OCI-LY7 (cell line): ENCODE measurements around the gene ITPRID1. TPM values are rescaled to one million over a fixed set of nuclear protein-coding genes. Genes with fewer than 3 reads are reported as not detected.

ENCODE experiments used
- BruUV-seq: library from RNA; stranded (reverse); fragments of 400-500 nt; replicated peaks from 2 replicates; lab custom pipeline; 2021; lab: Mats Ljungman, UMichigan
- CTCF ChIA-PET: fragments of 300-600 bp; sonication (Branson Sonifier 250); formaldehyde crosslinking; loops from one replicate; lab custom pipeline; 2022; ENCODE audit warnings: antibody characterized with exemption; ENCODE audit not compliant: unreplicated experiment; lab: Charles Lee
- POLR2A ChIA-PET: fragments of 300-600 bp; sonication (Branson Sonifier 250); formaldehyde crosslinking; loops from one replicate; lab custom pipeline; 2022; ENCODE audit warnings: antibody characterized with exemption; lab: Charles Lee
- DNase-seq: peaks from one replicate; pipeline ENCODE4 v3.0.0-alpha.2; 2015; ENCODE audit warnings: low spot score
- H2AFZ ChIP-seq: fragments of 200-600 bp; sonication (generic), shearing (Covaris generic); 2 replicates; pipeline ENCODE4 v1.6.1; 2014; ENCODE audit warnings: mild to moderate bottlenecking, antibody characterized with exemption, low read length, moderate library complexity
- H3K27ac ChIP-seq: fragments of 200-600 bp; sonication (generic); 2 replicates; pipeline ENCODE4 v1.5.1; 2014; ENCODE audit warnings: mixed run types, low read depth, mild to moderate bottlenecking, moderate library complexity, low read length, inconsistent platforms; ENCODE audit not compliant: poor library complexity, severe bottlenecking
- H3K36me3 ChIP-seq: fragments of 200-600 bp; sonication (generic); 2 replicates; pipeline ENCODE4 v1.6.1; 2014; ENCODE audit warnings: mild to moderate bottlenecking, antibody characterized with exemption, low read length, moderate library complexity, mixed read lengths; ENCODE audit not compliant: insufficient read depth
- H3K4me1 ChIP-seq: fragments of 200-600 bp; sonication (generic); 2 replicates; pipeline ENCODE4 v1.5.1; 2014; ENCODE audit warnings: mild to moderate bottlenecking, low read length; ENCODE audit not compliant: insufficient read depth, poor library complexity, severe bottlenecking
- H3K4me2 ChIP-seq: fragments of 200-600 bp; sonication (generic); 2 replicates; pipeline ENCODE4 v1.6.1; 2014; ENCODE audit warnings: mild to moderate bottlenecking, low read length
- H3K4me3 ChIP-seq: fragments of 200-600 bp; sonication (generic); 2 replicates; pipeline ENCODE4 v1.5.1; 2014; ENCODE audit warnings: mild to moderate bottlenecking, low read depth, low read length; ENCODE audit not compliant: poor library complexity, severe bottlenecking
- H3K79me2 ChIP-seq: fragments of 200-600 bp; sonication (generic); 2 replicates; pipeline ENCODE4 v1.6.1; 2016; ENCODE audit warnings: low read depth, mild to moderate bottlenecking, low read length, moderate library complexity, mixed read lengths; ENCODE audit not compliant: insufficient read depth
- H3K9me2 ChIP-seq: fragments of 200-600 bp; sonication (generic); 2 replicates; pipeline ENCODE4 v1.6.1; 2016; ENCODE audit warnings: mild to moderate bottlenecking, low read length, mixed read lengths; ENCODE audit not compliant: insufficient read depth
- H3K9me3 ChIP-seq: fragments of 200-600 bp; sonication (generic); 2 replicates; pipeline ENCODE4 v1.6.1; 2014; ENCODE audit warnings: mild to moderate bottlenecking, mixed run types, low read length, mixed read lengths
- H4K20me1 ChIP-seq: fragments of 200-600 bp; sonication (generic); 2 replicates; pipeline ENCODE4 v1.6.1; 2014; ENCODE audit warnings: mild to moderate bottlenecking, antibody characterized with exemption, low read length, moderate library complexity, mixed read lengths; ENCODE audit not compliant: insufficient read depth
- CTCF ChIP-seq: fragments of 200-600 bp; sonication (generic); conservative IDR thresholded peaks from 2 replicates; pipeline ENCODE4 v1.5.1; 2014; ENCODE audit warnings: mild to moderate bottlenecking, antibody characterized with exemption, low read length, moderate library complexity, mixed read lengths
- EZH2phosphoT487 ChIP-seq: fragments of 200-600 bp; sonication (generic); IDR thresholded peaks from 2 replicates; pipeline ENCODE4 v1.6.1; 2018; ENCODE audit warnings: low read depth, borderline replicate concordance, mild to moderate bottlenecking, mixed run types, antibody characterized with exemption, low read length, moderate library complexity, mixed read lengths
- intact Hi-C: fragments of 100-400 bp; cut with micrococcal nuclease; formaldehyde crosslinking; loops from one replicate; pipeline ENCODE4 v1.10.0; 2022; ENCODE audit not compliant: unreplicated experiment
- total RNA-seq, 2 experiments: library from RNA; depleted of rRNA in 1 of 2; stranded (reverse); fragments of >200 nt in 1 of 2; shearing (Covaris generic) in 1 of 2; gene quantifications; 2 replicates each; pipeline ENCODE4 v1.2.3, GENCODE V29; 2014 to 2022

ITPRID1 gene
- total RNA-seq, 2 experiments from 2014 or later, result not detected

- Histone ChIP-seq H4K20me1 (no peaks in the 10 kb centered on the region), H3K27ac (no peak overlapping the region), H2AFZ (no peak overlapping the region), H3K36me3 (no peaks in the 10 kb centered on the region), H3K4me2 (no peak overlapping the region), H3K4me3 (no peak overlapping the region), H3K79me2 (no peaks in the 10 kb centered on the region), H3K9me2 (no peaks in the 10 kb centered on the region), H3K9me3 (0 out of 2 replicates have a peak, but pooled peaks cover 5% of the 10 kb centered on the region), H3K4me1 (no peaks in the 10 kb centered on the region)
- no peak for DNase-seq
- POLR2A ChIA-PET, result no interaction called here
- CTCF ChIA-PET, result no interaction called here
- no TSS peak for BruUV-seq
- intact Hi-C loops, result no loop called here
- TF ChIP-seq EZH2phosphoT487 (no peak), CTCF (no peak)
These were observed 3.6 kb downstream of the ITPRID1 start for GRCh38 chr7:31517513-31517912.

GRCh38 chr7:31518766-31519165, 4.9 kb downstream of the ITPRID1 start:
- Histone ChIP-seq H3K4me2 (no peak overlapping the region), H3K79me2 (no peaks in the 10 kb centered on the region), H3K4me1 (no peaks in the 10 kb centered on the region), H2AFZ (no peak overlapping the region), H3K4me3 (no peak overlapping the region), H3K9me2 (no peaks in the 10 kb centered on the region), H3K9me3 (0 out of 2 replicates have a peak, but pooled peaks cover 5% of the 10 kb centered on the region), H3K27ac (no peak overlapping the region), H4K20me1 (no peaks in the 10 kb centered on the region), H3K36me3 (no peaks in the 10 kb centered on the region)
- DNase-seq, result no peak
- TF ChIP-seq EZH2phosphoT487 (no peak), CTCF (no peak)
- CTCF ChIA-PET, result no interaction called here
- POLR2A ChIA-PET, result no interaction called here
- BruUV-seq, result no TSS peak
- intact Hi-C loops, result no loop called here

- ChIA-PET CTCF (no interaction called here), POLR2A (interaction anchor here (0.6 kb wide), 1 partner anchor 101 kb away, joined by 3 read pairs; no protein-coding TSS in a partner anchor)
- no peak for DNase-seq
- Histone ChIP-seq H3K79me2 (no peaks in the 10 kb centered on the region), H3K4me3 (no peak overlapping the region), H3K9me2 (no peaks in the 10 kb centered on the region), H3K9me3 (0 out of 2 replicates have a peak, but pooled peaks cover 3% of the 10 kb centered on the region), H3K36me3 (no peaks in the 10 kb centered on the region), H3K4me2 (no peak overlapping the region), H2AFZ (no peak overlapping the region), H3K4me1 (no peaks in the 10 kb centered on the region), H3K27ac (no peak overlapping the region), H4K20me1 (no peaks in the 10 kb centered on the region)
- TF ChIP-seq EZH2phosphoT487 (no peak), CTCF (no peak)
- intact Hi-C loops, result no loop called here
- no TSS peak for BruUV-seq
These were observed 7.6 kb downstream of the ITPRID1 start for GRCh38 chr7:31521336-31522010.
